ENCODE measurements around the gene TSEN15.

The TSEN15 gene

DNA sequence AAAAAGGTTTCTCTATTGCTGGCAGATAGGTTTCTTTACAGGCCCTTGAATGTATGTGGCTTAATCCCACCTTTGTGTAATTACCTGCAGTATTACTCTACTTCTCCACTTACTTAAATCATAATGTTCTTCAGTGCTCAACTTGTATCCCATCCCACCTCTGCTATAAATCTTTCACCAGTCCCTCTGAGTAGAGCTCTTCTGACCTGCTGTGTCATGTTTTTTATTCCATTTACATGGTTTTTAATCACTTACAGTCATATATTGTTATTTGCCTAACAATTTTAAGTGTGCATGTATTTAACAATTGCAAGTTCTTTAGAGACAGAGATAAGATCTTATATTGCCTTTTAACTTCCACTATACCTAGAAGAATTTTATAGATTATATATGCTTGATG, 2.4 kb downstream of the TSEN15 start:
- H3K4me3 ChIP-seq (ENCODE audit: extremely low read depth, insufficient read depth, low read length, poor library complexity, severe bottlenecking), result no peak overlapping the region
- H3K27ac ChIP-seq (ENCODE audit: low read depth, low read length, severe bottlenecking), result no peak overlapping the region
- peaks cover 10% of the 10 kb centered on the region for H3K4me1 ChIP-seq (ENCODE audit: control insufficient read depth, insufficient read depth, low read length, poor library complexity, severe bottlenecking)
- H3K36me3 ChIP-seq (ENCODE audit: control insufficient read depth, insufficient read depth, low read length), result peaks cover 12% of the 10 kb centered on the region
- H3K9me3 ChIP-seq (ENCODE audit: control insufficient read depth, low read length), result peaks cover 8% of the 10 kb centered on the region

DNA sequence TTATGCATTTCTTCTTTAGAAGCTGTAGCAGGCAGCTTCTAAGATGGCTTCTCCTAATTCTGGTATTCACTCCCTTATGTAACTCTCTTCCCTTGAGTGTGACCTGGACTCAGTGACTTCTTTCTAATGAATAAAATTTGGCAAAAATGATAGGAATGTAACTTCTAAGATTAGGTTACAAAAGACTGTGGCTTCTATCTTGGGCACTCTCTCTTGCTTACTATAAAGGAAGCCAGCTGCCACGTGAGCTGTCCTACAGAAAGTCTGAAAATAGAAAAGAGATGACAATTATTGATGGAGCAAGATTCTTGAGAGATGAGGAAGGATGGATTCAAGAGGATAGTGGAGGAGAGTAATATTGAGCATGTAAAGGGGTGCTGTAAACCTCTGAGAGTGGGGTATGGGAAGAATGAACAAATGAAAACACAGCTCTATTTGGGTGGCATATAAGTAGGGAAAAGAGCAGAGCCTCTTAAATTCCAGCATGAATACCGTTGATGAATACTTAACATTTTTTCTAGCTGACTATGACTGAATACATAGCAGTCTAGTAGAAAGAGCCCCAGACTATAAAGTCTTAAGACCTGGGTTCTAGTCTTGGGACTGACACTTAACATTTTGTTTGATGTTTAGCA, 5.5 kb downstream of the TSEN15 start:
- Histone ChIP-seq H3K36me3 (ENCODE audit: control insufficient read depth, insufficient read depth, low read length) (peaks cover 29% of the 10 kb centered on the region), H3K4me1 (ENCODE audit: control insufficient read depth, insufficient read depth, low read length, poor library complexity, severe bottlenecking) (peaks cover 16% of the 10 kb centered on the region), H3K4me3 (ENCODE audit: extremely low read depth, insufficient read depth, low read length, poor library complexity, severe bottlenecking) (no peak overlapping the region), H3K27ac (ENCODE audit: low read depth, low read length, severe bottlenecking) (peak overlapping the region; percentile 97), H3K9me3 (ENCODE audit: control insufficient read depth, low read length) (peaks cover 13% of the 10 kb centered on the region)
- WGBS, 2 experiments (ENCODE audit: insufficient coverage in 2 of 2), result 56 to 67% methylated on average over 1 of the region's 2 CpGs

DNA sequence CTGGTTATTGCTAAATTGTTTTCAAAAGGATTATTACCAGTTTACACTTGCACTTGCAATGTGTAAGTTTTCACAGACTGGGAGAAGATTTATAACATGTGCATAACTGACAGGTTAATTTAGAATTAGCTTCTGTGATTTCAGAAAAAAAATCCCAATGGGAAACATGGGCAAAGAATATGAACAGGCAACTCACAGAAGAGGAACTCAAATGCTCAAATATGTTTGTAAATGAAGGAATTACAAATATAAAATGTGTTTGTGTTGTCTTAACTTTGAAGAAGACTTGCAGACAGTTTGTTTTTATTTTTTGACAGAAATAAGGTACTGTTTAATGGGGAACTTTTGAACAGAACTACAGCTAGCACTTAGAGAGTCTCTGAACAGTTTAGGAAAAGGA, 8.4 kb downstream of the TSEN15 start:
- Histone ChIP-seq H3K4me3 (ENCODE audit: extremely low read depth, insufficient read depth, low read length, poor library complexity, severe bottlenecking) (no peak overlapping the region), H3K4me1 (ENCODE audit: control insufficient read depth, insufficient read depth, low read length, poor library complexity, severe bottlenecking) (peaks cover 16% of the 10 kb centered on the region), H3K9me3 (ENCODE audit: control insufficient read depth, low read length) (peaks cover 10% of the 10 kb centered on the region), H3K27ac (ENCODE audit: low read depth, low read length, severe bottlenecking) (peak overlapping the region; percentile 48), H3K36me3 (ENCODE audit: control insufficient read depth, insufficient read depth, low read length) (peaks cover 32% of the 10 kb centered on the region)

DNA sequence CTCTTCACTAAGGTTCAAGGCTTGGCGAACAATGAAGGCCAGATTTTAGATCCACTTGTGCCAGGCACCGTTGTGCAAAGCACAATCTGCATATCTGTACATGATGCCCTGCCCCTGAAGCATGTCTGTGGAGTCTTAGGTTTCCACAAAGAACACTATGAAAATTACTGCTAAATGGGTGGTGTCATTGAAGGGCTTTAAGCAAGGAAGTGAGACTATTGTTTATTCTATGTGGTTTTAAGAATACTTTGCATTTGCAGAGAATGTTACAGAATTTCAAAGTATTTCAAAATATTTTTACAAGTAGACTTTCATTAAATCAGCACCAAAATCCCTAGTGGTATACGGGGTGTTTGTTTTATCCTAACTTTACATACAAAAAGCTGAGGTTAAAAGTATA, 8.8 kb downstream of the TSEN15 start:
- H3K36me3 ChIP-seq (ENCODE audit: control insufficient read depth, insufficient read depth, low read length), result peaks cover 31% of the 10 kb centered on the region
- peak overlapping the region; percentile 48 for H3K27ac ChIP-seq (ENCODE audit: low read depth, low read length, severe bottlenecking)
- peaks cover 6% of the 10 kb centered on the region for H3K9me3 ChIP-seq (ENCODE audit: control insufficient read depth, low read length)
- WGBS, 2 experiments (ENCODE audit: insufficient coverage in 2 of 2), result 84 to 96% methylated on average over 2 of the region's 3 CpGs
- H3K4me3 ChIP-seq (ENCODE audit: extremely low read depth, insufficient read depth, low read length, poor library complexity, severe bottlenecking), result no peak overlapping the region
- H3K4me1 ChIP-seq (ENCODE audit: control insufficient read depth, insufficient read depth, low read length, poor library complexity, severe bottlenecking), result peaks cover 16% of the 10 kb centered on the region

DNA sequence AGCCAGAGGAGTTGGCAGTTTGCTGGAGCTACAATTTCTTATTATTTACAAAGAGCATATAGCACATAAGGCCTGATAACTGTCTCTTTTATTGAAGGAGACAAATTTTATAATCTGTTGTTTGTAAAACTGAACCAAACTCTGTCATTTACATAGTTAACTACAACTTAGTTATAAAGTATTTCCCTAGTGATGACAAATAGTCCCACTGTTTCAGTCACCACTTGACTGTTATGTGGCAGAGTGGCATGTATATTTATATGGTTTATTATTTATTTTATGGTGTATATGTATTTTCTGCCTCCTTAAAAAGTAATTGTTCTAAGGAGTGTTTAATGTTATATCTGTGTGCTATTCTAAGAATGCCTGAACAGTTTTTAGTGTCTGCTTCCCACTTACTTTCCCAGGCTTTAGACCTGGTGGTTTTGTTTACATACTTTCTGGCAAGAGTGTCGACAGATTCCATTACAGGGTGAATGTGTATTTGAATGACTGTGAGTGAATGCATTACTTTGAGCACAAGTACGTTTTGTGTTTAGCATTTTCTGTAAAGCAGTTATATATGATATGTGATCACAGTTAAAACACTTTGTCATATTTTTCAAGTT, 10.0 kb downstream of the TSEN15 start:
- H3K9me3 ChIP-seq (ENCODE audit: control insufficient read depth, low read length), result peaks cover 6% of the 10 kb centered on the region
- WGBS, 2 experiments (ENCODE audit: insufficient coverage in 2 of 2), result no CpG with 5 or more reads among the region's 2 CpGs
- peaks cover 35% of the 10 kb centered on the region for H3K36me3 ChIP-seq (ENCODE audit: control insufficient read depth, insufficient read depth, low read length)
- no peak overlapping the region for H3K4me3 ChIP-seq (ENCODE audit: extremely low read depth, insufficient read depth, low read length, poor library complexity, severe bottlenecking)
- H3K4me1 ChIP-seq (ENCODE audit: control insufficient read depth, insufficient read depth, low read length, poor library complexity, severe bottlenecking), result peaks cover 15% of the 10 kb centered on the region
- peak overlapping the region; percentile 72 for H3K27ac ChIP-seq (ENCODE audit: low read depth, low read length, severe bottlenecking)

DNA sequence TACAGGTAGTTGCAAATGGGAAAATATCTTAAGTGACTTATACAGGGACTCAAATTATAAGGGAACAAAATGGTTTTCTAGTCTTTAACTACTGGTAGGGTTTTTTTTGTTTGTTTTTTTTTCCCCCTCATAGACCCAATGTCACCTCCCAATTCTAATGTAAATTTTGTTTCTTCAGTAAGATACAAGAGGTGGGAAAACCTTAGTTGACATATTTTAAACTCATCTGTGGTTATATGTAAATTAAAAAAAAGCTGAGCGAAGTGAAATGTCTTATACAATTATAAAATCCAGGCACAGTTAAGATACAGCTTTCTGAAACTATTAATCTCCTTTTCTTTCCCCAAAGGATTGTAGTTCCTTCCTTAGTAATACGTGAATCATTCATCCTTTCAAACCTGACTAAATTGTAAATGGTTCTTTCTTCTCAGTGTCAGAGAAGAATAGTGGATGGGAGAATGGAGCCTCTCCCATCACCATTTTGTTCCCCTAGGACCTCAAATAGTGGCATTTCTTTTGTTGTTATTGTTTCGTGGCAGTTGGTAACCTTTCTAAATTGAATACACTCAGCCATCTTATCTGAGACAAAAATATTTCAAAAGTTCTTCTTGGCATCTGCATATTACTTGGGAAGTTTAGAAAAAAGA, 11.2 kb downstream of the TSEN15 start:
- Histone ChIP-seq H3K4me3 (ENCODE audit: extremely low read depth, insufficient read depth, low read length, poor library complexity, severe bottlenecking) (no peak overlapping the region), H3K9me3 (ENCODE audit: control insufficient read depth, low read length) (peaks cover 6% of the 10 kb centered on the region), H3K4me1 (ENCODE audit: control insufficient read depth, insufficient read depth, low read length, poor library complexity, severe bottlenecking) (peaks cover 12% of the 10 kb centered on the region), H3K27ac (ENCODE audit: low read depth, low read length, severe bottlenecking) (no peak overlapping the region), H3K36me3 (ENCODE audit: control insufficient read depth, insufficient read depth, low read length) (peaks cover 44% of the 10 kb centered on the region)
- no CpG with 5 or more reads among the region's 3 CpGs for WGBS, 2 experiments (ENCODE audit: insufficient coverage in 2 of 2)

DNA sequence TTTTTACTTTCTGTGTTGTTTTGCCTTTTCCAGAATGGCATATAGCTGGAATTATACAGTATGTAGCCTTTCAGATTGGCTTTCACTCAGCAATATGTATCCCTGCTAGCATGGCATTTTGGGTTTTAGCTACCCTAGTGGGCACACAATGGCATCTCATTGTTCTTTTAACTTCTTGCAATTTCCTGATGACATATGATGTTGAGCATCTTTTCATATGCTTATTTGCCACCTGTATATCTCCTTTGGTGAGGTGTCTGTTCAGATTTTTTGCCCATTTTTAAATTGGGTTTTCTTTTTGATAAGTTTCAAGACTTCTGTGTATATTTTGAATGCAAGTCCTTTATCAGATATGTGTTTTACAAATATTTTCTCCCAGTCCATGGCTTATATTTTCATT, 14.0 kb downstream of the TSEN15 start:
- peaks cover 28% of the 10 kb centered on the region for H3K36me3 ChIP-seq (ENCODE audit: control insufficient read depth, insufficient read depth, low read length)
- H3K27ac ChIP-seq (ENCODE audit: low read depth, low read length, severe bottlenecking), result no peak overlapping the region
- H3K9me3 ChIP-seq (ENCODE audit: control insufficient read depth, low read length), result no peaks in the 10 kb centered on the region
- H3K4me1 ChIP-seq (ENCODE audit: control insufficient read depth, insufficient read depth, low read length, poor library complexity, severe bottlenecking), result peaks cover 12% of the 10 kb centered on the region
- H3K4me3 ChIP-seq (ENCODE audit: extremely low read depth, insufficient read depth, low read length, poor library complexity, severe bottlenecking), result no peak overlapping the region

DNA sequence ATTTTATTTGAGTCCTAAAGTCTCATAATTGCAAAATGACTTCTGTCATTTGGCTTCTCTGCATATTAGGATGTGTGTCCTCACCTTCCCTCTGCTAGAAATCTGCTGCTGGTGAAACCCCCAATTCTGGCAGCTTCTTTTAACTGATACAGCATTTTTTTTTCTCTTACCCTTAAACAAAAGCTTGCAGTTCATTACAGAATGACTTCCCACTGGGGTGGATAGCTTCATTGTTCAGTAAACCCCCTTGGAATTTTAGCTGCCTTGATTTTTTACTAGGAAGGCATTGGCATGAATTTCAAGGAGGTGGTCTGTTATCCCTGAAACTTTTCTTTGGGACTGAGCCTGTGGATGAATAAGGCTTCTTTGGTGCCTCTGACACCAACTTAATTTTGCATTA, 16.8 kb downstream of the TSEN15 start:
- no peak overlapping the region for H3K4me3 ChIP-seq (ENCODE audit: extremely low read depth, insufficient read depth, low read length, poor library complexity, severe bottlenecking)
- no peak overlapping the region for H3K27ac ChIP-seq (ENCODE audit: low read depth, low read length, severe bottlenecking)
- no peaks in the 10 kb centered on the region for H3K9me3 ChIP-seq (ENCODE audit: control insufficient read depth, low read length)
- H3K4me1 ChIP-seq (ENCODE audit: control insufficient read depth, insufficient read depth, low read length, poor library complexity, severe bottlenecking), result peaks cover under 1% of the 10 kb centered on the region
- peaks cover 35% of the 10 kb centered on the region for H3K36me3 ChIP-seq (ENCODE audit: control insufficient read depth, insufficient read depth, low read length)

DNA sequence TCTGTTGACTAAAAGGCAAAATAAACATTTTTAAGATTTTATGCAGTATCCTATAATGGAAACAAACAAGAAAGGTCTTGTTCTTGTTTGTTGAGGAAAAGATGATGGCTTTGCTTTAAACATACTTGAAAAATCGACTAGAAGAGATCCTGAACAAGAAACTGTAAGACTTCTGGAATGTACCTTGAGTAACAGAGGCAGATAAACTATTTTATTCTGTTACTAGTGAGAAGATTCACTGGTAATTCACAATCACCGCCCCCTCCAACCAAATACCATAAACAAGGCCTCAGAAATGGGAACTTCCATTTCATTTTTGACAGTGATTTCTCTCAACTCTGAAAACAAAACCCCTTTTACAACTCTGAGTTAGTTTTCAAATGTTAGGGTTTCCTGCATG, 18.1 kb downstream of the TSEN15 start:
- no peaks in the 10 kb centered on the region for H3K9me3 ChIP-seq (ENCODE audit: control insufficient read depth, low read length)
- H3K4me3 ChIP-seq (ENCODE audit: extremely low read depth, insufficient read depth, low read length, poor library complexity, severe bottlenecking), result no peak overlapping the region
- no peaks in the 10 kb centered on the region for H3K4me1 ChIP-seq (ENCODE audit: control insufficient read depth, insufficient read depth, low read length, poor library complexity, severe bottlenecking)
- H3K27ac ChIP-seq (ENCODE audit: low read depth, low read length, severe bottlenecking), result no peak overlapping the region
- no CpG with 5 or more reads among the region's 2 CpGs for WGBS, 2 experiments (ENCODE audit: insufficient coverage in 2 of 2)
- H3K36me3 ChIP-seq (ENCODE audit: control insufficient read depth, insufficient read depth, low read length), result peaks cover 36% of the 10 kb centered on the region

DNA sequence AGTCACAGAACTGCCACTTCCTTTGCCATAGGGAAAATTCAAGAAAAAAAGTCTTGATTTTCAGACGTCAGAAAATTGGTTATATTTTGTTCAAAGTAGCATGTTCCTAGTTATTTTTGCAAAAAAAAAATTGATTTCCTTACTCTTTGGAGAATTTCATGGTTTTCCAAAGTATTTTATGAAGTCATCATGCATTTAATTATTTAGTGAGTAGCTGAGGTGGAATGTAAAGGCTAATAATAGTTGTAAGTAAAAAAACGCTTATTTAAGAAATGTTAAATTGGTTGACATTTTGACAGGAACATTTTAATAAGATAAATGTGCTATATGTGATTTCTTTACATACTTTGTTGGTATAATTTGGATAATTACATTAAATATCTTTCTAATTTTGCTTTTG, 20.8 kb downstream of the TSEN15 start:
- Histone ChIP-seq H3K36me3 (ENCODE audit: control insufficient read depth, insufficient read depth, low read length) (peaks cover 19% of the 10 kb centered on the region), H3K9me3 (ENCODE audit: control insufficient read depth, low read length) (peaks cover 5% of the 10 kb centered on the region), H3K4me1 (ENCODE audit: control insufficient read depth, insufficient read depth, low read length, poor library complexity, severe bottlenecking) (no peaks in the 10 kb centered on the region), H3K4me3 (ENCODE audit: extremely low read depth, insufficient read depth, low read length, poor library complexity, severe bottlenecking) (no peak overlapping the region), H3K27ac (ENCODE audit: low read depth, low read length, severe bottlenecking) (no peak overlapping the region)
- 86% methylated on average over 1 of the region's 2 CpGs; no CpG with 5 or more reads in 1 of the 2 experiments for WGBS, 2 experiments (ENCODE audit: insufficient coverage in 2 of 2)

DNA sequence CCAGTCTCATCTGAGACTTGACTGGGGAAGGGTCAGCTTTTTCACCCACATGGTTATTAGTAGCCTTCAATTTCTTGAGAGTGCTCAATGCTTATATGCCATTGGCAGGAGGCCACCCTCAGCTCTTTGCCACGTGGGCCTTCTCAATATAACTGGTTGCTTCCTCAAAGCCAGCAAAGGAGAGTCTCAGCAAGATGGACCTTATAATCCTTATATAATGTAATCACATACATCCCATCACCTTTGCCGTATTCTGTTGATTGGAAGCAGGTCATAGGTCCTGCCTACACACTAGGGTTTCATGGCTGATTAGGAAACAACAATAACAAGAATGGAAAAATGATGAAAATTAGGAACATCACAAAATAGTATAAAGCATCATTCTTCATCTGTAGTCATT, 22.9 kb downstream of the TSEN15 start:
- Histone ChIP-seq H3K4me3 (ENCODE audit: extremely low read depth, insufficient read depth, low read length, poor library complexity, severe bottlenecking) (no peak overlapping the region), H3K9me3 (ENCODE audit: control insufficient read depth, low read length) (peaks cover 9% of the 10 kb centered on the region), H3K36me3 (ENCODE audit: control insufficient read depth, insufficient read depth, low read length) (peaks cover 17% of the 10 kb centered on the region), H3K27ac (ENCODE audit: low read depth, low read length, severe bottlenecking) (no peak overlapping the region), H3K4me1 (ENCODE audit: control insufficient read depth, insufficient read depth, low read length, poor library complexity, severe bottlenecking) (no peaks in the 10 kb centered on the region)
- 100% methylated on average over 1 of the region's 2 CpGs for WGBS, 2 experiments (ENCODE audit: insufficient coverage in 2 of 2)

All from mesodermal cell (in vitro differentiated cells).